Astrocyte of the spinal cord (primary cell): ENCODE measurements around the gene GRID2.

Experiments
- DNase-seq: peaks from one replicate; pipeline ENCODE4 v3.0.0; 2011; ENCODE audit warnings: low read depth, low spot score
- H3K4me3 ChIP-seq: 2 replicates; pipeline ENCODE4 v1.5.1; 2011; ENCODE audit warnings: low read depth, mild to moderate bottlenecking, low read length, moderate library complexity
- in situ Hi-C: cut with HindIII; loops from 2 replicates; pipeline ENCODE4 v1.10.0; 2017; ENCODE audit warnings: low sequenced_read_pairs
- TF ChIP-seq, protein P1 (sequence below): IDR thresholded peaks from 2 replicates; pipeline ENCODE4 v1.5.1; 2012; ENCODE audit warnings: low read depth, mild to moderate bottlenecking, low read length, inconsistent platforms

GRID2 gene

DNA sequence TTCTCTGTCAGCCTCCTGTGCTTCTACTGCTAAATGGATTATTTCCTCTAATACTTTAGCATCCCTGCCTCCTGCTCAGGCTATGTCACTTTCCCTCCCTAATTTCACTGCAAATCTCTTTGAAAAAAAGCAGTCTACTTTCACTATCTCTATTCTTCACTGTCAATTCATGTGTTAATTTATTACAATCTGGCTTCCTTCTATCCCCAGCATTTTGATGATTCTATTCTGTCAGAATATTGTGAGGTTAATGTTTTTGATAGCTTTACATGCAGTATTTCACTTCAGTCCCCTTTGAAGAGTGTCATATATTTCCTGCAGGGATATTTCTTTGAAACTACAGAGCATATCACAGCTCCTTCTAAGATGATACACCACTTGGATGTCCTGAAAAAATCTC lies 203.2 kb downstream of the GRID2 start:
- in situ Hi-C loops, result no loop called here
- H3K4me3 ChIP-seq, result no peak overlapping the region
- TF ChIP-seq, protein P1, sequence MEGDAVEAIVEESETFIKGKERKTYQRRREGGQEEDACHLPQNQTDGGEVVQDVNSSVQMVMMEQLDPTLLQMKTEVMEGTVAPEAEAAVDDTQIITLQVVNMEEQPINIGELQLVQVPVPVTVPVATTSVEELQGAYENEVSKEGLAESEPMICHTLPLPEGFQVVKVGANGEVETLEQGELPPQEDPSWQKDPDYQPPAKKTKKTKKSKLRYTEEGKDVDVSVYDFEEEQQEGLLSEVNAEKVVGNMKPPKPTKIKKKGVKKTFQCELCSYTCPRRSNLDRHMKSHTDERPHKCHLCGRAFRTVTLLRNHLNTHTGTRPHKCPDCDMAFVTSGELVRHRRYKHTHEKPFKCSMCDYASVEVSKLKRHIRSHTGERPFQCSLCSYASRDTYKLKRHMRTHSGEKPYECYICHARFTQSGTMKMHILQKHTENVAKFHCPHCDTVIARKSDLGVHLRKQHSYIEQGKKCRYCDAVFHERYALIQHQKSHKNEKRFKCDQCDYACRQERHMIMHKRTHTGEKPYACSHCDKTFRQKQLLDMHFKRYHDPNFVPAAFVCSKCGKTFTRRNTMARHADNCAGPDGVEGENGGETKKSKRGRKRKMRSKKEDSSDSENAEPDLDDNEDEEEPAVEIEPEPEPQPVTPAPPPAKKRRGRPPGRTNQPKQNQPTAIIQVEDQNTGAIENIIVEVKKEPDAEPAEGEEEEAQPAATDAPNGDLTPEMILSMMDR, result no peak
- no peak for DNase-seq

DNA sequence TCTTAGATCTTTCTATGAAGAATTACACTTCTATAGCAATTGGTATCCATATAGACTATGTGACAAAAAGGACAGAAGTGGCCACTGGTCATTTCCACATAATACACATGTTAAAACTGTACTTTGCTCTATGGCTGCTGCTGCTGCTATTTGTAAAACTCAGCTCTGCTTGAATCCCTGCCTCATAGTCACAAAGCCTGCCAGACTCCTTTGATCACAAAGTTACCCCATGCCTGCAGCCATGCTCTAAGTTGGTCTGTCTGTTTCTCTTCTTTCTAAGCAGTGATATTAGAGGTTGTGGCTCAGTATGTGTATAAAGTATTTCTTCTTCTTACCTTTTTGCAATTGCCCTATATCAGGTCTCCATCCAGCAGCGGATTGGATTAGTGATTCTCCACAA lies 210.9 kb downstream of the GRID2 start:
- no peak for DNase-seq
- in situ Hi-C loops, result no loop called here
- TF ChIP-seq, protein P1, result no peak

DNA sequence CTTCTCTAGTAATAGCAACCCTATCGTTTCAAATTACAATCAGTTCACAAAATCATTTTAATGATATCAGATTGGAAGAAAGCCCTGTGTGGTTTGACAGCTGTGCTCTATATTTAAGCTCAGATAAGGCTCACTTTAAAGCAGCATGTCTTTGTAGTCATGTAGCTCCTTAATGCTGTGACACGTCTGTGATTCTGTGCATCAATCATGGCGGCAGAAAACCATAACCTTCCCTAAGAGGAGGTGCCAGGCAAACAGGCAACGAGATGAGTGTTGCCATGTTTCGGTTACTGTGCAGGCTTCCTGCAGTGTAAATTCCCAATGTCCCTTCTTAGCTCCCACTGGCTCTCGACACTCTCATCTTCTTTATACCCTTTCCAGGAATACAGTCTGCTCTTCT lies 212.7 kb downstream of the GRID2 start:
- DNase-seq, result no peak
- no peak overlapping the region for H3K4me3 ChIP-seq
- TF ChIP-seq, protein P1, result no peak
- in situ Hi-C loops, result no loop called here

More for the DNA sequence above, 210.9 kb downstream of the GRID2 start:
- no peak overlapping the region for H3K4me3 ChIP-seq

DNA sequence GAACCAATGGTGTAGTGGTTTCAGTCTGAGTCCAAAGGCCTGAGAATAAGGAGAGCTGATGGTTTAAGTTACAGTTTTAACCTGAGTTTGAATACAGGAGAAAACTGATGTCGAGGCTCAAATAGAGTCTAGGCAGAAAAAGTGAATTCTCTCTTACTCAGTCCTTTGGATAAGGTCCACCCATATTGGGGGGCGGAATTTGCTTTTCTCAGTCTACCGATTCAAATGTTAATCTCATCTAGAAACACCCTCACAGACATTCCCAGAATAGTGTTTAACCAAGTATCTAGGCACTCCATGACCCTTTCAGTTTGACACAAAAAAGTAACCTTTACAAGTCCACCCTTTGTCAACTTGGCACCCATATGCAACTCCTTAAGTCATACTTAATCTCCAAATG lies 216.0 kb downstream of the GRID2 start:
- H3K4me3 ChIP-seq, result no peak overlapping the region
- no peak for DNase-seq
- in situ Hi-C loops, result no loop called here
- TF ChIP-seq, protein P1, result no peak

DNA sequence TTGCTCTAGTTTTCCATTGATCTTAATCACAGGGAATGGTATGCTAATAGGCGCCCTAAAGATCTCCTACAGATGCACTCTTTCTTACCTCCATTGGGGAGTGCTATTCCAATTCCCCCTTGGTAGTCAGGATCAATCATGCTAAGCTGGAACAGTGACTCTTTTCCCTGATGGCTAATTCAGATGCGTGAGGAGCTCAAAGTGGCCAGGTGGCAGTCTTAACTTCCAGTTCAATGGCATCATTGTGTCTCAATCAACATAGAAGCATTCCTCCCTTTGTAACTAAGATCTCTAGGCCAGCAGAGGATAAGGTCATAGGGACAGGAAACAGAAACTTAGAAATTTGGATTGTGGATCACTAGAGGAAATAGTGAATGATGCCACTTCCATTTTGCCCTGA lies 216.8 kb downstream of the GRID2 start:
- H3K4me3 ChIP-seq, result no peak overlapping the region
- no peak for DNase-seq
- TF ChIP-seq, protein P1, result no peak
- in situ Hi-C loops, result no loop called here

DNA sequence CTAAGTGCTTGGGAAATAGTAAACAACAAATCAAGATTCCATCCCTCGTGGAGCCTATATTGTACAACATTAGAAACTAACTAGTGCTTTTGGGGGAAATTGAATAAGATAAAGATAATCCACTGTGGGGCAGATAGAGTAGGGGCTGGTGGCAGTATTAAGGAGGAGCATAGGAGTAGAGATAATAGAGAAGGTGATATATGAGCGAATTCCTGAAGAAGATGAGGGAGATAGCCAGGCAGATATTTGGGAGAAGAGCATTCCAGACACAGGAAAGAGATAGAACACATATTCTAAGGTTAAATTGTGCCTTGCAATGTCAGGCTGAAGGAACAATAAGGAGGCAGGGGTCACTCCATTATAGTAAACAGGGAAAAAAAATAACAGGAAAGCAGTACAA lies 218.2 kb downstream of the GRID2 start:
- TF ChIP-seq, protein P1, result no peak

DNA sequence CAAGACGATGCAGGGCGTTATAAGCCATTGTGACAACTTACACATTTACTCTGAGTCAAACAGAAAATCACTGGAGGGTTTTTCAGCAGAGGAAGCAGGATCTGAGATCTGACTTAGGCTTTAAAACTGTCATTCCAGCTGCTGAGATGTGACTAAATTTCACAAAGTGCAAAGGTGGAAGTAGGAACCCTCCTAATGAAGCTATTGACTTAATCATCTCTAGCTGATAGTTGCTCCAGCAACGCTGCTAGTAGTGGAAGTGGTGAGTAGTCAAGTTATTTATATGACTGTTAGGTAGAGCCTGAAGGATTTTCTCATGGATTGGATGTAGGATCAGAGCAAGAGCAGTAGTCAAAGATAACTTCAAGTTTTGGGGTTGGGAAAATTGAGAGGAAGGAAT lies 218.6 kb downstream of the GRID2 start:
- H3K4me3 ChIP-seq, result no peak overlapping the region
- no peak for DNase-seq
- TF ChIP-seq, protein P1, result no peak
- in situ Hi-C loops, result no loop called here

More for the DNA sequence above, 218.2 kb downstream of the GRID2 start:
- DNase-seq, result no peak
- in situ Hi-C loops, result no loop called here
- no peak overlapping the region for H3K4me3 ChIP-seq
